ENCODE data around the gene HPSE.
A peak's percentile ranks its signal among the peaks of the same experiment; 100 is the strongest.

HPSE gene

DNA sequence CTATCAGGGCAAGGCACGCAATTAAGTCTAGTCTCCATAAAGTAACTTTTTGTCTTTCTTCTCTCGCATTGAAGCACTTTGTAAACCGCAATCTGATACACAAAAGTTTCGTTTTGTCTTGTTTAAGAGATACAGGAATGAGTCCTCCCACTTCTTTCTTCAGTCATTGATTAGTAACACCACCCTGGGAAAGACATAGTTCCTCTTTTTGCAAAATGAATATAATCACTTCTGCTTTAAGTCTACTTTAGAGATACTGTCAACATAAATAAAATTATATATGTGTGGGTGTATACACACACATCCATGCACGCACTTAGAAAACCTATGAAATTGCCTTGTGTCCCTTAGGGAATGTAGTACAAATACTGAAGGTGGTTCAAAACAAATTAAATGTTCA is 61.7 kb downstream of the HPSE start:
- in situ Hi-C loops (cut with MboI; ENCODE audit: low sequenced_read_pairs, unreplicated experiment) = loop anchor here (25.0 kb wide), 1 partner anchor 386 kb away; the partner anchor contains the start of gene SEC31A
- DNase-seq (ENCODE audit: low spot score) = peak; percentile 56
- TF ChIP-seq, protein P1, sequence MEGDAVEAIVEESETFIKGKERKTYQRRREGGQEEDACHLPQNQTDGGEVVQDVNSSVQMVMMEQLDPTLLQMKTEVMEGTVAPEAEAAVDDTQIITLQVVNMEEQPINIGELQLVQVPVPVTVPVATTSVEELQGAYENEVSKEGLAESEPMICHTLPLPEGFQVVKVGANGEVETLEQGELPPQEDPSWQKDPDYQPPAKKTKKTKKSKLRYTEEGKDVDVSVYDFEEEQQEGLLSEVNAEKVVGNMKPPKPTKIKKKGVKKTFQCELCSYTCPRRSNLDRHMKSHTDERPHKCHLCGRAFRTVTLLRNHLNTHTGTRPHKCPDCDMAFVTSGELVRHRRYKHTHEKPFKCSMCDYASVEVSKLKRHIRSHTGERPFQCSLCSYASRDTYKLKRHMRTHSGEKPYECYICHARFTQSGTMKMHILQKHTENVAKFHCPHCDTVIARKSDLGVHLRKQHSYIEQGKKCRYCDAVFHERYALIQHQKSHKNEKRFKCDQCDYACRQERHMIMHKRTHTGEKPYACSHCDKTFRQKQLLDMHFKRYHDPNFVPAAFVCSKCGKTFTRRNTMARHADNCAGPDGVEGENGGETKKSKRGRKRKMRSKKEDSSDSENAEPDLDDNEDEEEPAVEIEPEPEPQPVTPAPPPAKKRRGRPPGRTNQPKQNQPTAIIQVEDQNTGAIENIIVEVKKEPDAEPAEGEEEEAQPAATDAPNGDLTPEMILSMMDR (IDR thresholded peaks at IDR 0.05; ENCODE audit: borderline replicate concordance, control extremely low read depth, extremely low read depth, insufficient read depth, missing control alignments) = no peak

DNA sequence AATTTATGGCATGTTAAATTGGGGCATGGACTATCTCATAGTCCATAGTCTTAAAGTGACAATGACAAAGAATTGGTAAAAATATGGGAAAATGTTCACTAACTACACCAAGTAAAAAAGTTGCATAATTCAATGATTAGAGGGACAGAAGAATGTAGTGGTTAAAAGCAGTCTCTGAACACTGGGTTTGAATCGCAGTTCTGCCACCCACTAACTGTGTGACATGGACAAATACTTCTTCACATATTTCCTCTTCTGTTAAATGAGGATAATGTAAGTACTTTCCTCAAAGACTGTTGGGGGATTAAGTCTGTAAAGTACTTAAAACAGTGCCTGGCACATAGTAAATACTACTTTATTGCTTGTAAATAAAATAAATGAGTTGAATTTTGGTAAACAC is 65.4 kb downstream of the HPSE start:
- TF ChIP-seq, protein P1 (IDR thresholded peaks at IDR 0.05; ENCODE audit: borderline replicate concordance, control extremely low read depth, extremely low read depth, insufficient read depth, missing control alignments) = no peak
- DNase-seq (ENCODE audit: low spot score) = no peak
- in situ Hi-C loops (cut with MboI; ENCODE audit: low sequenced_read_pairs, unreplicated experiment) = loop anchor here (10.0 to 25.0 kb wide), 2 partner anchors 194 to 382 kb away; partner anchors contain the start of gene SEC31A

DNA sequence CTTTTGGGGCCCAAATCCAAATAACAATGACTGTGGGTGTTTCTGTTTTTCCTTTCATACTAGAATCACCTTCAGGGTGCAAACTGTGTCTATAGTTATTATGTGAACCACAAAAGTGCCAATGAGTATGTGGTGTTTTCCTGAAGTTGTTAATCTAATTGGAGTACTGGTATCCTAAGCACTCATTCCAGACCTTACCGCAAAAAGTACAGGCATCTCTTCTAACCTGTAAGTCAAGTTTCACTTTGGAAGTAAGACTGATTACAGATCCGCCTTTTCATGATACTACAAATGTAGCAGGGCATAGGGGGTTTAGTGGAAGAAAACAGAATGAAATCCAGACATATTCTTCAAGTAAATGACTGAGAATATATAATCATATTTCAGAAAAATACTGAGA is 66.2 kb downstream of the HPSE start:
- no peak for DNase-seq (ENCODE audit: low spot score)
- in situ Hi-C loops (cut with MboI; ENCODE audit: low sequenced_read_pairs, unreplicated experiment) = loop anchor here (10.0 to 25.0 kb wide), 2 partner anchors 194 to 381 kb away; partner anchors contain the start of gene SEC31A
- TF ChIP-seq, protein P1 (IDR thresholded peaks at IDR 0.05; ENCODE audit: borderline replicate concordance, control extremely low read depth, extremely low read depth, insufficient read depth, missing control alignments) = no peak

DNA sequence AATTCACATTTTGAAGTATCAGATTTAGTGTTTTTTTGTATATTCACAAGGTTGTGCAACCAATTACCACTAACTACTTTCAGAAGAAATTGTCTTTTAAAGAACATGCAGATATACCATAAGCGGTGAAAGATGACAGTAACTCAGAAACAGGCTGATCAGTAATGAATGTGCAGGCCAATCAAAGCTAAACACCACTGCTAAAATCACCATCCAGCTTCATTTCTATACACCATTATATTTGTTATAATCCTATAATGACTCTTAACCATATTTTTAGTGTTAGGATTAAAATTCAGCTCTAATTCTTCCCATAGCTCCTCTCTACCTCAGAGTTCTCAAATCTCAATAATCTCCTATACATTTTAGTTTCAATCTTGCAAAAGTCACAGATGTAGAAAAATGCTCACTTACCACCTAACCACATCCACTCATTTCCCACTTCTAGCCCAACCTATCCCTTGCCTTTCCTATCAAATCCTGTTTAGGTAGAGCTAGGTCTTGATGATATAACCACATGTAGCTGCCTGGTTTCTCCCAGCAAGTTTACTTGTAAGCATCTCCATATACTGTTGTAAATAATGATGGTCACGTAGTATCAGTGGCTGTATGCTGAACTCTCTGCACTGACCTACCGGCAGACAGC is 66.7 kb downstream of the HPSE start:
- TF ChIP-seq, protein P1 (IDR thresholded peaks at IDR 0.05; ENCODE audit: borderline replicate concordance, control extremely low read depth, extremely low read depth, insufficient read depth, missing control alignments) = no peak
- DNase-seq (ENCODE audit: low spot score) = no peak
- in situ Hi-C loops (cut with MboI; ENCODE audit: low sequenced_read_pairs, unreplicated experiment) = loop anchor here (10.0 to 25.0 kb wide), 2 partner anchors 193 to 381 kb away; partner anchors contain the start of gene SEC31A

DNA sequence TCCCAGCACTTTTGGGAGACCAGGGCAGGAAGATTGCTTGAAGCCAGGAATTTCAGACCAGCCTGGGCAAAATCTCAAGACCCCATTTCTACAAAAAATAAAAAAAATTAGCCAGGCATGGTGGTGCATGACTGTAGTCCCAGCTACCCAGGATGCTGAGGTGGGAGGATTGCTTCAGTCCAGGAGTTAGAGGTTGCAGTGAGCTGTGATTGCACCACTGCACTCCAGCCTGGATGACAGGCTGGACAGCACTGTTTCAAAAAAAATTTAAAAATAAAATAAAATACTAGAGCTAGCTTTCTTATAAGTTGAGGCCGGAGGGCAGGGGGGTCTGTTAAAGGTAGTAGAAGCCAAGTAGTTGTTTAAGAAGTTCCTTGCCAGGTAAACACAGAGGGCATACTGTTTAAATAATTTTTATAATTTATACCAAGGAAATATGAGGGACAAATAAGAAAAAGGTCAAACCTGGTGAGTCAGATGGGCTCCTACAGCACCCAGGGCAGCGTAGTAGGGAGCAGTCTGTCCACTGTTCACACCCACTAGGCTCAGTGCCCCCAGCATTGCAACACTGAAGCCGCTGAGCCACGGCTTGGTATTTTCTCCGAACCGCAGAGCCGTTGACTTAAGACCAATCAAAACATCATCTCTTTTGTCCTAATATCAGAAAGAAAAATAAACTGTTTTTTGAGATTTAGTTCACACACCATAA is 67.4 kb downstream of the HPSE start:
- DNase-seq (ENCODE audit: low spot score) = no peak
- in situ Hi-C loops (cut with MboI; ENCODE audit: low sequenced_read_pairs, unreplicated experiment) = loop anchor here (10.0 to 25.0 kb wide), 2 partner anchors 192 to 380 kb away; partner anchors contain the start of gene SEC31A
- TF ChIP-seq, protein P1 (IDR thresholded peaks at IDR 0.05; ENCODE audit: borderline replicate concordance, control extremely low read depth, extremely low read depth, insufficient read depth, missing control alignments) = no peak

DNA sequence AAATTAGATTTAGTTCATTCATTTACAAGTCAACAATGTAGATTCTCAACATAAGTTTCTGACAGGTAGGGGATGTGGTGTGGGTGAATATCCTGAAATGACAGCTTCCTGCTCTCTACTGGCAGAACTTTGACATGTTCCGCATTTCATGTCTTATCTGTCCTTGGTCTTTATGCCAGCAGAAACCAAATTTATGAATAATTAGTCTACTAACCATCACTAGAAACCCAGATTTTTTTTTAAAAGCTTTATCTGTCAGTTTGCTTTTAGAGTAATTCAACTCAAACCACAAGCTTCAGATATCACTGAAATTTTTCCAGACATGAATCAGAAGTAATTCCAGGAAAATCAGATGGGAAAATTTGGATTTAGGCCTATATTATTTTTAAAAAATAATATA is 68.0 kb downstream of the HPSE start:
- DNase-seq (ENCODE audit: low spot score) = no peak
- in situ Hi-C loops (cut with MboI; ENCODE audit: low sequenced_read_pairs, unreplicated experiment) = loop anchor here (10.0 to 25.0 kb wide), 2 partner anchors 192 to 379 kb away; partner anchors contain the start of gene SEC31A
- TF ChIP-seq, protein P1 (IDR thresholded peaks at IDR 0.05; ENCODE audit: borderline replicate concordance, control extremely low read depth, extremely low read depth, insufficient read depth, missing control alignments) = no peak
